RWPE2 (cell line): Measurements from ENCODE around the gene LTA4H.

Experiments used
- ATAC-seq: fragments of 200-7000 bp; cut with Tn5 transposase; 3 replicates; pipeline ENCODE4 v1.9.1; 2021; ENCODE audit warnings: low read depth
- DNase-seq: peaks from one replicate; pipeline ENCODE4 v3.0.0-alpha.2; 2020; ENCODE audit warnings: low spot score
- H3K27ac ChIP-seq: fragments of 450-650 bp; 2 replicates; pipeline ENCODE4 v1.5.1; 2017; ENCODE audit warnings: mild to moderate bottlenecking; ENCODE audit not compliant: poor library complexity, severe bottlenecking
- H3K27me3 ChIP-seq: fragments of 250-450 bp; sonication (Bioruptor Pico); 2 replicates; pipeline ENCODE4 v1.5.1; 2021; ENCODE audit warnings: mild to moderate bottlenecking, moderate library complexity; ENCODE audit not compliant: insufficient read depth, poor library complexity, severe bottlenecking
- H3K36me3 ChIP-seq: fragments of 250-450 bp; sonication (Bioruptor Pico); 2 replicates; pipeline ENCODE4 v1.5.1; 2020; ENCODE audit warnings: low read depth, mild to moderate bottlenecking, moderate library complexity
- H3K4me1 ChIP-seq: fragments of 250-450 bp; sonication (Bioruptor Pico); 2 replicates; pipeline ENCODE4 v1.5.1; 2021; ENCODE audit warnings: mild to moderate bottlenecking, moderate library complexity; ENCODE audit not compliant: insufficient read depth, poor library complexity, severe bottlenecking
- H3K4me3 ChIP-seq: fragments of 250-450 bp; sonication (Bioruptor Pico); 2 replicates; pipeline ENCODE4 v1.5.1; 2021; ENCODE audit warnings: mild to moderate bottlenecking, moderate library complexity; ENCODE audit not compliant: severe bottlenecking
- H3K9me3 ChIP-seq: fragments of 250-450 bp; sonication (Bioruptor Pico); 2 replicates; pipeline ENCODE4 v1.5.1; 2021; ENCODE audit warnings: mild to moderate bottlenecking, moderate library complexity; ENCODE audit not compliant: severe bottlenecking
- CTCF ChIP-seq: fragments of 450-650 bp; IDR thresholded peaks from one replicate; pipeline ENCODE4 v1.5.1; 2017; ENCODE audit warnings: mild to moderate bottlenecking, moderate library complexity; ENCODE audit not compliant: poor library complexity, severe bottlenecking

The LTA4H gene

GRCh38 chr12:96060041-96060440, 24.7 kb upstream of the LTA4H start:
- DNase-seq (no peak), ATAC-seq (no peak)
- no peaks in the 10 kb centered on the region for H3K27me3 ChIP-seq
- no peaks in the 10 kb centered on the region for H3K36me3 ChIP-seq
- H3K4me3 ChIP-seq = no peak overlapping the region
- H3K9me3 ChIP-seq = no peaks in the 10 kb centered on the region
- TF ChIP-seq CTCF = no peak
- H3K27ac ChIP-seq = no peak overlapping the region
- no peaks in the 10 kb centered on the region for H3K4me1 ChIP-seq

- DNase-seq (no peak), ATAC-seq (no peak)
- no peaks in the 10 kb centered on the region for H3K9me3 ChIP-seq
- no peak overlapping the region for H3K4me3 ChIP-seq
- H3K27ac ChIP-seq = no peak overlapping the region
- H3K4me1 ChIP-seq = no peaks in the 10 kb centered on the region
- no peaks in the 10 kb centered on the region for H3K27me3 ChIP-seq
- no peaks in the 10 kb centered on the region for H3K36me3 ChIP-seq
- TF ChIP-seq CTCF = no peak
Measured at GRCh38 chr12:96057986-96058553, 22.7 kb upstream of the LTA4H start.

- DNase-seq (no peak), ATAC-seq (no peak)
- H3K4me1 ChIP-seq = no peaks in the 10 kb centered on the region
- H3K27ac ChIP-seq = no peak overlapping the region
- H3K9me3 ChIP-seq = no peaks in the 10 kb centered on the region
- H3K27me3 ChIP-seq = no peaks in the 10 kb centered on the region
- no peaks in the 10 kb centered on the region for H3K36me3 ChIP-seq
- no peak for TF ChIP-seq CTCF
- no peak overlapping the region for H3K4me3 ChIP-seq
Measured at GRCh38 chr12:96056646-96057455, 21.5 kb upstream of the LTA4H start.

- no peaks in the 10 kb centered on the region for H3K9me3 ChIP-seq
- peaks cover under 1% of the 10 kb centered on the region for H3K4me1 ChIP-seq
- H3K36me3 ChIP-seq = no peaks in the 10 kb centered on the region
- no peak for DNase-seq
- no peak overlapping the region for H3K4me3 ChIP-seq
- ATAC-seq = no peak
- TF ChIP-seq CTCF = no peak
- H3K27me3 ChIP-seq = no peaks in the 10 kb centered on the region
- no peak overlapping the region for H3K27ac ChIP-seq
Measured at GRCh38 chr12:96054244-96054610, 18.8 kb upstream of the LTA4H start.
